Esophagus muscularis mucosa (tissue), 4 donors: ENCODE data around the gene BICD1.

Source experiments
- EP300 ChIP-seq: sonication (generic); formaldehyde crosslinking; IDR thresholded peaks from one replicate; pipeline ENCODE4 v1.6.1; 2017; ENCODE audit warnings: antibody characterized with exemption
- POLR2A ChIP-seq: fragments of 450-650 bp; IDR thresholded peaks from one replicate; pipeline ENCODE4 v1.6.1; 2017; ENCODE audit warnings: antibody characterized with exemption, moderate library complexity, mild to moderate bottlenecking, low read depth
- POLR2AphosphoS5 ChIP-seq, 2 donors: sonication (generic); formaldehyde crosslinking; IDR thresholded peaks; one replicate each; pipeline ENCODE4 v1.6.1; 2017; ENCODE audit warnings: antibody characterized with exemption in 2 of 2
- TF ChIP-seq, protein P1 (sequence below), 3 experiments: fragments of 200-600 bp in 2 of 3; fragments of 450-650 bp in 1 of 3; sonication (generic) in 2 of 3; IDR thresholded peaks; one replicate each; pipeline ENCODE4 v1.5.1; 2017 to 2019; ENCODE audit warnings: antibody characterized with exemption in 3 of 3, mild to moderate bottlenecking in 2 of 3, moderate library complexity in 1 of 3

DNA sequence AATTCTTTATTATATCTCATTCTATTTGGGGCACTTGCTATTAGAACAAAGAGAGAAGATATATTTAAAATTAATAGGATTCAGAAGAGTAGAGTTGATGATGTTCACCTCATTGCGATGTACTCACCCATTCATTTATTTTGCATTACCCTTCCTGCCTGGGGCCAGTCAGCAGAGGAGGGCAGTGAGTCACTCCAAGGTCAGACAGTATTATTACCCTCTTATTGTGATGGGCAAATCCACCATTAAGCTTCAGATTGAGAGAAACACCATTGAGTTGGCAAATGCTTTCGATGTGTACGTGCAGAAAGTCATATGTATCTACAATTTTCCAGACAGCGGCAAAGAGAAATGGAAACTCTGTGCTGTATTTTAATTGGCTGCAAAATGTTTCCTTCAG is 134.2 kb downstream of the BICD1 start:
- TF ChIP-seq EP300 = no peak
- TF ChIP-seq, protein P1, sequence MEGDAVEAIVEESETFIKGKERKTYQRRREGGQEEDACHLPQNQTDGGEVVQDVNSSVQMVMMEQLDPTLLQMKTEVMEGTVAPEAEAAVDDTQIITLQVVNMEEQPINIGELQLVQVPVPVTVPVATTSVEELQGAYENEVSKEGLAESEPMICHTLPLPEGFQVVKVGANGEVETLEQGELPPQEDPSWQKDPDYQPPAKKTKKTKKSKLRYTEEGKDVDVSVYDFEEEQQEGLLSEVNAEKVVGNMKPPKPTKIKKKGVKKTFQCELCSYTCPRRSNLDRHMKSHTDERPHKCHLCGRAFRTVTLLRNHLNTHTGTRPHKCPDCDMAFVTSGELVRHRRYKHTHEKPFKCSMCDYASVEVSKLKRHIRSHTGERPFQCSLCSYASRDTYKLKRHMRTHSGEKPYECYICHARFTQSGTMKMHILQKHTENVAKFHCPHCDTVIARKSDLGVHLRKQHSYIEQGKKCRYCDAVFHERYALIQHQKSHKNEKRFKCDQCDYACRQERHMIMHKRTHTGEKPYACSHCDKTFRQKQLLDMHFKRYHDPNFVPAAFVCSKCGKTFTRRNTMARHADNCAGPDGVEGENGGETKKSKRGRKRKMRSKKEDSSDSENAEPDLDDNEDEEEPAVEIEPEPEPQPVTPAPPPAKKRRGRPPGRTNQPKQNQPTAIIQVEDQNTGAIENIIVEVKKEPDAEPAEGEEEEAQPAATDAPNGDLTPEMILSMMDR (IDR thresholded peaks at IDR 0.05) = no peak
- no peak for TF ChIP-seq POLR2AphosphoS5 (IDR thresholded peaks at IDR 0.05)
- no peak for TF ChIP-seq POLR2A
